Measurements from ENCODE around the gene AGMAT.

AGMAT gene, protein sequence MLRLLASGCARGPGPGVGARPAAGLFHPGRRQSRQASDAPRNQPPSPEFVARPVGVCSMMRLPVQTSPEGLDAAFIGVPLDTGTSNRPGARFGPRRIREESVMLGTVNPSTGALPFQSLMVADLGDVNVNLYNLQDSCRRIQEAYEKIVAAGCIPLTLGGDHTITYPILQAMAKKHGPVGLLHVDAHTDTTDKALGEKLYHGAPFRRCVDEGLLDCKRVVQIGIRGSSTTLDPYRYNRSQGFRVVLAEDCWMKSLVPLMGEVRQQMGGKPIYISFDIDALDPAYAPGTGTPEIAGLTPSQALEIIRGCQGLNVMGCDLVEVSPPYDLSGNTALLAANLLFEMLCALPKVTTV

DNA sequence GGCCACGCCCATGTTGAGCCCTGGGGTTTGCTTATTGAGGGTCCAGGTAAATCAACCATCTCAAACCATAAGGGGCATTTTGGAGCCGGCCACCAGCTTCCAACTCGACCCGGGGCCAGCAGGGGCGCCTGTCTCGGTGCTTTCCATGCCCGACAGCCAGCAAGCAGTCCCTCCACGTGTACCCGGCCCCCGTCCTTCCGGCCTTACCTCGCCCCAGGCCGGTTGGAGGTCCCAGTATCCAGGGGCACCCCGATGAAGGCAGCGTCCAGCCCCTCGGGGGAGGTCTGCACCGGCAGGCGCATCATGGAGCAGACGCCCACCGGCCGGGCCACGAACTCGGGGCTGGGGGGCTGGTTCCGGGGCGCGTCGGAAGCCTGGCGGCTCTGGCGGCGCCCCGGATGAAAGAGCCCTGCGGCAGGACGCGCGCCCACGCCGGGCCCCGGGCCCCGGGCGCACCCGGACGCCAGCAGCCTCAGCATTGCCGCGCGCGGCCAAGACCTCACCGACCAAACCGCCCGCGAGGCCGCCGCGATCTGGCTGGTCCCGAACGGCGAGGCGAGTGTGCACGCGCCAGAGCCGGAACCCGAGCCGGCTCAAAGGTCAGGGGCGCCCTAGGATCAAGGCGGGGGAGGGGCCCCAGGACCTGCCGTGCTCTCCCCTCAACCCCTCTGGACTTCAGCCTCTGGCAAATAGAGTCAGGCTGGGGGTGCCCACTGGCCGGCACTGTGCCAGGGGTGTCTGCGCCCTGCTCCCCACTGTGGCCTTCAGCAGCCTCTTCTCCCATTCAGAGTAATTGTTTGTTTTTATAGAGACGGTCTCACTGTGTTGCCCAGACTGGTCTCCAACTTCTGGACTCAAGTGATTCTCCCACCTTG, at the start of gene AGMAT:
TSS of gene AGMAT (minus strand) at position 563 of the 875 bp plus-strand sequence. CDS start at position 479, 84 bp downstream.
- DNase-seq: peak; percentile 42

DNA sequence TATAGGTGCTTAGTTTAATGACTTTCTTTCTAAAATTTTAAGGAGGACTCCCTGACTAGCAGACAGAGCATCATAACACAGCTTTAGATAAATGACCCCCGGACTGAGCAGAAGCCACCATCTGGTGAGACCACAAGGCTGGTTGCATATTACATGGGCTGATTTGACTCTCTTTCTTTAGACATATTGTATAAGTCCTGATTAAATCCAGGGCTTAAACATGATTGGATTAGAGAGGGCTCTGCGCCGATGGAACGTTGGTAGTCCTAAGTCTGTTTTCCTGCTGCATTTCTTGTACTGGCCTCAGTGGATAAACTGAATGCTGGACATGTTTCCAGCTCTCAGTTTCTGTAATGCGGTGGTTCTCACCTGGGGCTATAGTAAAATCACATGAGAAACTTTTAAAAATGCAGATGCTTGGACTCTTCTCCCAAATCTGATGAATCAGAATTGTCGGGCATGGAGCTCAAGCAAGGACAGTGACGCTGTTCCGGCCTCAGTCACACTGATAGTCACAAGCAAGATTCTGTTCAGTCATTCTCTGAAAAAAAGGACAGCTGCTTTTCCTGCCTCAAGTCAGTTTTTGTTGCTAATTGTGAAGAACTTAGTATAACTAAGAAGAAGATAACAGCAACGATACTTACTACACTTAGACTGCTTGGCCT, 49.0 kb upstream of the AGMAT start:
- no peak for DNase-seq

DNA sequence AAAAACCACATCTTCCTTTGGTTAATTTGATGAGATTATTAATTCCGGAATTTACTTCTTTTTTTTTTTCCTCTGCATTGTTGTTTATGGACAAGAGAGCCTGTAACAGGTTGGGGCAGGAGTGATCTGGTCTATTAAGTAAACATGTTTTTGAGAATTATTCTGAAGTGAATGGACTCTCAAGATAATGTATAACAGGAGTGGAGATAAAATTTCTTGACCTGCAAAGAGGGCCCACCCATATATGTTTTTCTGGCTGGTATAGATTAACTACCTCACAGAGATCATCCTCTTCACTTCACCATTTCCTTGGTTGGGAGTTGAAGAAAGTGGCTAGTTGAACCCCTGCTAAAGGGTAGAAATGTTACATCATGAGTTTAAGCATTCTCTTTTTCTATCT, 43.2 kb upstream of the AGMAT start:
- DNase-seq: no peak

- DNase-seq: no peak
Measured at GRCh38 chr1:15627343-15627988, 42.6 kb upstream of the AGMAT start.

- no peak for DNase-seq
Measured at GRCh38 chr1:15626269-15626950, 41.6 kb upstream of the AGMAT start.

DNA sequence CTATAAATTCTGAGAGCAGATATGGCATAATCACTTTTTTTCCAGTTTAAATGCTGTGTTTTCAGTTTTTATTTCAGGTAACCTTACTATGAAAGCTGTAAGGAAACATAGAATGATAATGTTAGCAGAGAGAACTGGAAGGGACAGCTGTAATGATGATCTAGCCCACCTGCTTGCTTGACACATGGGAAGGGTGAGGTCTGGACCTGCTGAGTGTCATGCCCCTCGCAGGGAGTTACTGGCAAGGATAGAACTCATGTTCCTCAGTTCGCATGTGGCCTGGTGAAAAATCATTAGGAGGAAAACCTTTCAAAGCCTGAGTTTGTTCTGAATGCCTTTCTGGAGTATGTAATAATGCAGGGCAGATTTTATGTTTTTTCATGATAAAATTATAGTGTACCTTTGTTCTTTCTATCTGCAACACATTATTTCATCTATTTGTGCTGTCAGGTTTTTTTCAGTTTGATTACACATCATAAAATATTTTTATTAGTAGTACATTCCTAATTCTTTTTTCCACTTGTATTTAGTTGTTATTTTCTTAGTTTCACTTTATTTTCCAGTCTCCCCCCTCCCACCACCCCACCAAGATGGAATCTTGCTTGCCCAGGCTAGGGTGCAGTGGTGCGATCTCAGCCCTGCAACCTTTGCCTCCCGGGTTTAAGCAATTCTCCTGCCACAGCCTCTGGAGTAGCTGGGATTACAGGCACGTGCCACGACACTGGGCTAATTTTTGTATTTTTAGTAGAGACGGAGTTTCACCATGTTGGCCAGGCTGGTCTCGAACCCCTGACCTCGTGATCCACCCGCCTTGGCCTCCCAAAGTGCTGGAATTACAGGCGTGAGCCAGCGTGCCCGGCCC, 40.4 kb upstream of the AGMAT start:
- no peak for DNase-seq

- DNase-seq: no peak
Measured at GRCh38 chr1:15624133-15624714, 39.4 kb upstream of the AGMAT start.

DNA sequence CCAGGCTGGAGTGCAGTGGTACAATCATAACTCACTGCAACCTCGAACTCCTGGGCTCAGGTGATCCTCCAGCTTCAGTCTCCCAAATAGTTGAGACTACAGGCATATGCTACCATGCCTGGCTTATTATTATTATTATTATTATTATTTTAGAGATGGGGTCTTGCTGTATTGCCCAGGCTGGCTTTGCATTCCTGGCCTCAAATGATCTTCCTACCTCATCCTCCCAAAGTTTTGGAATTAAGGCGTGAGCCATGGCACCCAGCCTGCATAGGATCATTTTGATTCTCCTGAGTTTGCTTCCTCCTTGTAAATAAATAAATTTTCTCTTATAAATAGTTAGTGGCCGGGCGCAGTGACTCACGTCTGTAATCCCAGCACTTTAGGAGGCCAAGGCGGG, 38.6 kb upstream of the AGMAT start:
- DNase-seq: no peak

GRCh38 chr1:15622712-15623373, 38.0 kb upstream of the AGMAT start:
- DNase-seq: no peak

DNA sequence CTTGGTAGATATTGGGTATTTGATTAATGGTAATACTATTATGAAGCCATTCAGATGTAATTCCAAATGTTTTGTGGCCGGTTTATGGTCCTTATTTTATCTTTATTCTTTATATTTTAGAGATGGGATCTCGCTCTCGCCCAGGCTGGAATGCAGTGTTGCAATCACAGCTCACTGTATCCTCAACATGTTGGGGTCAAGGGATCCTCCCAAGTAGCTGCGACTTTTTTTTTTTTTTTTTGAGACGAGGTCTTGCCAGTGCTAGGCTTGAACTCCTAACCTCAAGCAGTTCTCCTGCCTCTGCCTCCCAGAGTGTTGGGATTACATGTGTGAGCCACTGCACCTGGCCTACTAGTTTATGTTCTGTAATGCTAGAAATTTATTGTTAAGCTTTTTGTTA, 37.1 kb upstream of the AGMAT start:
- DNase-seq: no peak

DNA sequence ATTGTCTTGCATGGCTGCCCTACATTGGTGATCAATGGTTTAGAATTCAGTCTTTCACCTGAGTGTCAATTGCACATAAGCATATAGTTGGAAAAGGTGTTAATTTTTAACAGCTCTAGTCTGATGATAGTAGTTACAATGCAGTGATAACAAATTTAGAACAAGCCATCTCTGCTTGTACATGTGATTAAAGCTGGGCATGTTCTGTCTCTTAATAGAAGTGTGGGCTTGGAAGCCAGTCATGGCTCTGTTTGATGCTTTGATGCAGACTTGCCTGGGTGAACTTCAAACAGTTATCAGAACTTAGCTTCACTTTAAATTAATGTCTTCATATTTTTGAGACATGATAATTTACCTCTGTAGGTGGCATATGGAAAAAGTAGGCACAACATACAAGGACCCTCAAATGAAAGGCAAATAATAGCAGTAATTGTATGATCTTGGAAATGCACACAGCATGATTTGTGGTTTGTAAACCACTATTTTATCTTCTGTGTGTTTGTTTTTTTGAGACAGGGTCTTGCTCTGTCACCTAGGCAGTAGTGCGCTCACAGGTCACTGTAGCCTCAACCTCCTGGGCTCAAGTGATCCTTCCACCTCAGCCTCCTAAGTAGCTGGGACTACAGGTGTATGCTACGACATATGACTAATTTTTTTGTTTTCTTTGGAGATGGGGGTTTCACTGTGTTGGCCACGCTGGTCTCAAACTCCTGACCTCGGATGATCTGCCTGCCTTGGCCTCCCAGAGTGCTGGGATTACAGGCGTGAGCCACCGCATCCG, 36.2 kb upstream of the AGMAT start:
- no peak for DNase-seq

GRCh38 chr1:15620155-15620545, 35.3 kb upstream of the AGMAT start:
- no peak for DNase-seq

- no peak for DNase-seq
Measured at GRCh38 chr1:15618655-15619525, 34.0 kb upstream of the AGMAT start.

GRCh38 chr1:15618077-15618654, 33.3 kb upstream of the AGMAT start:
- no peak for DNase-seq

GRCh38 chr1:15617173-15618076, 32.6 kb upstream of the AGMAT start, which contains the start of gene DDI2:
Gene DDI2 (plus strand): TSS chr1:15617458. CDS start chr1:15617671, 213 bp downstream.
- peak; percentile 90 for DNase-seq

GRCh38 chr1:15616373-15617172, 31.7 kb upstream of the AGMAT start:
- no peak for DNase-seq
